HepG2 (cell line): ENCODE data around the gene EVA1A. TPM values are rescaled to one million over a fixed set of nuclear protein-coding genes. Genes with fewer than 3 reads are reported as not detected.

Experiments used
- ATAC-seq: fragments of 200-7000 bp; cut with Tn5 transposase; 3 replicates; pipeline ENCODE4 v1.9.1; 2020; ENCODE audit warnings: mild to moderate bottlenecking, moderate library complexity
- BruUV-seq: library from RNA; stranded (reverse); fragments of 400-500 nt; replicated peaks from 2 replicates; lab custom pipeline; 2021; lab: Mats Ljungman, UMichigan
- CTCF ChIA-PET: fragments of 300-600 bp; formaldehyde crosslinking; extraction: SDS; loops from one replicate; lab custom pipeline; 2021; ENCODE audit warnings: low total read pairs, inconsistent platforms, low intra/inter-chr PET ratio; lab: Yijun Ruan, JAX
- POLR2A ChIA-PET: fragments of 350-600 bp; sonication (Branson Sonifier 250); formaldehyde crosslinking; loops from one replicate; lab custom pipeline; 2020; ENCODE audit warnings: antibody characterized with exemption, inconsistent platforms; lab: Yijun Ruan, JAX
- DNase-seq: peaks from one replicate; pipeline ENCODE4 v3.0.0-alpha.2; 2015; ENCODE audit warnings: low spot score
- FAIRE-seq: peaks from 3 replicates; lab custom pipeline; 2011; peaks lifted over from hg19 to GRCh38; lab: Jason Lieb, UNC
- H2AFZ ChIP-seq: one replicate; pipeline ENCODE4 v1.6.1; 2011; ENCODE audit warnings: low read length, inconsistent platforms
- H3K27ac ChIP-seq: fragments of 300-600 bp; 3 replicates; pipeline ENCODE4 v1.8.0; 2011; ENCODE audit warnings: mixed run types, mild to moderate bottlenecking, mixed read lengths, low read length, inconsistent platforms; ENCODE audit not compliant: insufficient read depth; ENCODE audit errors: extremely low read length
- H3K27me3 ChIP-seq, 2 experiments: fragments of 200-600 bp in 1 of 2; 2 replicates in 1 of 2; 3 replicates in 1 of 2; pipeline versions ENCODE4 v1.6.0 to v1.8.0; 2011; ENCODE audit warnings: low read length in 2 of 2, mild to moderate bottlenecking in 2 of 2, moderate library complexity in 2 of 2, inconsistent platforms in 1 of 2; ENCODE audit not compliant: insufficient read depth in 2 of 2, control insufficient read depth in 1 of 2
- H3K36me3 ChIP-seq, 2 experiments: fragments of 200-600 bp in 1 of 2; replicated peaks in 1 of 2; 2 replicates in 1 of 2; 3 replicates in 1 of 2; pipeline versions ENCODE4 v1.5.1 to v1.8.0; 2011; ENCODE audit warnings: low read length in 2 of 2, inconsistent platforms in 1 of 2; ENCODE audit not compliant: insufficient read depth in 2 of 2, control insufficient read depth in 1 of 2
- H3K4me1 ChIP-seq: 2 replicates; pipeline ENCODE4 v1.5.1; 2012; ENCODE audit warnings: low read length, inconsistent platforms; ENCODE audit not compliant: insufficient read depth
- H3K4me2 ChIP-seq: 2 replicates; pipeline ENCODE4 v1.6.0; 2011; ENCODE audit warnings: low read depth, low read length, inconsistent platforms
- H3K4me3 ChIP-seq, 3 experiments: fragments of 200-600 bp in 1 of 3; sonication (generic), shearing (Covaris generic) in 1 of 3; replicated peaks in 1 of 3; 2 replicates each; pipeline ENCODE4 v1.5.1; 2011 to 2016; ENCODE audit warnings: low read length in 3 of 3, inconsistent platforms in 2 of 3, low read depth in 2 of 3, mild to moderate bottlenecking in 2 of 3, control low read depth in 1 of 3, mixed read lengths in 1 of 3; ENCODE audit not compliant: insufficient read depth in 1 of 3
- H3K79me2 ChIP-seq: one replicate; pipeline ENCODE4 v1.6.1; 2011; ENCODE audit warnings: low read length, inconsistent platforms; ENCODE audit not compliant: insufficient read depth
- H3K9ac ChIP-seq: 2 replicates; pipeline ENCODE4 v1.6.0; 2011; ENCODE audit warnings: mild to moderate bottlenecking, low read depth, low read length, inconsistent platforms; ENCODE audit not compliant: insufficient read depth
- H3K9me3 ChIP-seq: 2 replicates; pipeline ENCODE4 v1.5.1; 2012; ENCODE audit warnings: mild to moderate bottlenecking, low read length
- H4K20me1 ChIP-seq: 2 replicates; pipeline ENCODE4 v1.6.0; 2011; ENCODE audit warnings: inconsistent platforms, mild to moderate bottlenecking, low read length, moderate library complexity; ENCODE audit not compliant: insufficient read depth
- CREB1 ChIP-seq, 2 experiments: fragments of 450-650 bp in 1 of 2; IDR thresholded peaks; 2 replicates each; pipeline ENCODE4 v1.6.1; 2016 to 2017; ENCODE audit warnings: control low read depth in 1 of 2, mild to moderate bottlenecking in 1 of 2, missing compliant biosample characterization in 1 of 2, missing genetic modification characterization in 1 of 2
- ELF1 ChIP-seq: sonication (generic); formaldehyde crosslinking; IDR thresholded peaks from 2 replicates; pipeline ENCODE4 v1.4.0; 2020; ENCODE audit warnings: missing genetic modification reagents
- ZFY ChIP-seq: sonication (generic); formaldehyde crosslinking; IDR thresholded peaks from 2 replicates; pipeline ENCODE4 v1.4.0; 2020; ENCODE audit warnings: missing genetic modification reagents
- ZNF207 ChIP-seq: fragments of 450-650 bp; IDR thresholded peaks from 2 replicates; pipeline ENCODE4 v1.6.1; 2016; ENCODE audit warnings: antibody characterized with exemption, borderline replicate concordance
- ZNF672 ChIP-seq: sonication (generic); formaldehyde crosslinking; IDR thresholded peaks from 2 replicates; pipeline ENCODE4 v1.8.1; 2022; ENCODE audit warnings: missing genetic modification reagents
- WGBS: methylation state at CpG from one replicate; pipeline ENCODE4 v1.1.6; 2017; ENCODE audit warnings: low lambda C conversion rate; 5-methylcytosine and 5-hydroxymethylcytosine counted together
- in situ Hi-C: cut with HindIII; loops from 2 replicates; pipeline ENCODE4 v1.10.0; 2017; ENCODE audit warnings: low pct_unique_long_range_greater_than_20kb; ENCODE audit not compliant: extremely low pct_ligation_motif_present
- intact Hi-C: fragments of 100-400 bp; cut with micrococcal nuclease; formaldehyde crosslinking; loops from one replicate; pipeline ENCODE4 v1.10.0; 2022; ENCODE audit not compliant: unreplicated experiment
- polyA plus RNA-seq, 8 experiments: library from polyadenylated mRNA; depleted of rRNA in 3 of 8; stranded (reverse) in 7 of 8; unstranded in 1 of 8; fragments of >200 nt; fragmentation: Illumina TruSeq in 4 of 8; extraction: Trizol in 4 of 8; gene quantifications; 2 replicates each; pipeline versions ENCODE4 v1.2.1 to v1.2.3, GENCODE V29; 2011 to 2016; ENCODE audit warnings: low read depth in 4 of 8, missing spikeins in 1 of 8, mixed read lengths in 1 of 8; ENCODE audit not compliant: insufficient read depth in 1 of 8
- total RNA-seq, 5 experiments: library from RNA; depleted of rRNA; stranded (reverse); fragments of >200 nt; fragmentation: Illumina TruSeq; extraction: Trizol; gene quantifications; 2 replicates each; pipeline ENCODE4 v1.2.3, GENCODE V29; 2016; ENCODE audit warnings: low read depth in 1 of 5
- TF ChIP-seq, protein P1 (sequence below): sonication (generic); formaldehyde crosslinking; conservative IDR thresholded peaks from 2 replicates; pipeline ENCODE4 v1.4.0; 2020; ENCODE audit warnings: mild to moderate bottlenecking, missing genetic modification reagents, moderate library complexity
- TF ChIP-seq, protein P2 (sequence below): sonication (generic); formaldehyde crosslinking; IDR thresholded peaks from 2 replicates; pipeline ENCODE4 v1.8.1; 2023; ENCODE audit warnings: missing genetic modification reagents, mild to moderate bottlenecking, borderline replicate concordance
- TF ChIP-seq, protein P3 (sequence below): sonication (generic); formaldehyde crosslinking; IDR thresholded peaks from 2 replicates; pipeline ENCODE4 v1.4.0; 2020; ENCODE audit warnings: missing genetic modification reagents
- TF ChIP-seq, protein P4 (sequence below): IDR thresholded peaks from 2 replicates; pipeline ENCODE4 v1.4.0; 2020; ENCODE audit warnings: mild to moderate bottlenecking, missing genetic modification reagents
- TF ChIP-seq, protein P5 (sequence below): sonication (generic); formaldehyde crosslinking; IDR thresholded peaks from 2 replicates; pipeline ENCODE4 v1.5.0; 2020; ENCODE audit warnings: mild to moderate bottlenecking, missing genetic modification reagents

The EVA1A gene
- total and polyA plus RNA-seq, 2 of the 13 experiments (the other 11 are each of a cell fraction or from before 2014, with no cell fraction given) = 57.5 to 57.8 TPM

DNA sequence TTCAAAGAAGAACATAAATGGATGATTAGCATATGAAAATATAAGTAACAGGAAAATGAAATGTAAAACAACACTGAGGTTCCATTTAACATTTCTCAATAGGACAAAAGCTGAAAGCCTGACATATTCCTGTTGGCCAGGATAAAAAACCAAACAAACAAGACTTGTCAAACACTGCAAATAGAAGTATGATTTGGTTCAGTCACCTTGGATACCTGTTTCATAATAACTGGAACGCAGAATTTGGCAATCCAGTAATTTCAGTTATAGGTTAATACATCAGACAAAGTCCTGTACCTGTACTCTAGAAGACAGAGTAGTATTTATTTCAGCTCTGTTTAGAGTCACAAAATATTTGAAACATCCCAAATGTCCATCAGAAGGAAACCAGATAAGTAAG lies 16.5 kb upstream of the EVA1A start (continued):
- TF ChIP-seq, protein P1, sequence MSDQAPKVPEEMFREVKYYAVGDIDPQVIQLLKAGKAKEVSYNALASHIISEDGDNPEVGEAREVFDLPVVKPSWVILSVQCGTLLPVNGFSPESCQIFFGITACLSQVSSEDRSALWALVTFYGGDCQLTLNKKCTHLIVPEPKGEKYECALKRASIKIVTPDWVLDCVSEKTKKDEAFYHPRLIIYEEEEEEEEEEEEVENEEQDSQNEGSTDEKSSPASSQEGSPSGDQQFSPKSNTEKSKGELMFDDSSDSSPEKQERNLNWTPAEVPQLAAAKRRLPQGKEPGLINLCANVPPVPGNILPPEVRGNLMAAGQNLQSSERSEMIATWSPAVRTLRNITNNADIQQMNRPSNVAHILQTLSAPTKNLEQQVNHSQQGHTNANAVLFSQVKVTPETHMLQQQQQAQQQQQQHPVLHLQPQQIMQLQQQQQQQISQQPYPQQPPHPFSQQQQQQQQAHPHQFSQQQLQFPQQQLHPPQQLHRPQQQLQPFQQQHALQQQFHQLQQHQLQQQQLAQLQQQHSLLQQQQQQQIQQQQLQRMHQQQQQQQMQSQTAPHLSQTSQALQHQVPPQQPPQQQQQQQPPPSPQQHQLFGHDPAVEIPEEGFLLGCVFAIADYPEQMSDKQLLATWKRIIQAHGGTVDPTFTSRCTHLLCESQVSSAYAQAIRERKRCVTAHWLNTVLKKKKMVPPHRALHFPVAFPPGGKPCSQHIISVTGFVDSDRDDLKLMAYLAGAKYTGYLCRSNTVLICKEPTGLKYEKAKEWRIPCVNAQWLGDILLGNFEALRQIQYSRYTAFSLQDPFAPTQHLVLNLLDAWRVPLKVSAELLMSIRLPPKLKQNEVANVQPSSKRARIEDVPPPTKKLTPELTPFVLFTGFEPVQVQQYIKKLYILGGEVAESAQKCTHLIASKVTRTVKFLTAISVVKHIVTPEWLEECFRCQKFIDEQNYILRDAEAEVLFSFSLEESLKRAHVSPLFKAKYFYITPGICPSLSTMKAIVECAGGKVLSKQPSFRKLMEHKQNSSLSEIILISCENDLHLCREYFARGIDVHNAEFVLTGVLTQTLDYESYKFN = peak; percentile 67
- TF ChIP-seq, protein P2, sequence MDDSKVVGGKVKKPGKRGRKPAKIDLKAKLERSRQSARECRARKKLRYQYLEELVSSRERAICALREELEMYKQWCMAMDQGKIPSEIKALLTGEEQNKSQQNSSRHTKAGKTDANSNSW (CRISPR knock-in tag) = no peak
- no peak for TF ChIP-seq CREB1 (IDR thresholded peaks at IDR 0.05)
- TF ChIP-seq CREB1 (CRISPR knock-in tag; IDR thresholded peaks at IDR 0.05) = peak; percentile 61
- TF ChIP-seq, protein P3, sequence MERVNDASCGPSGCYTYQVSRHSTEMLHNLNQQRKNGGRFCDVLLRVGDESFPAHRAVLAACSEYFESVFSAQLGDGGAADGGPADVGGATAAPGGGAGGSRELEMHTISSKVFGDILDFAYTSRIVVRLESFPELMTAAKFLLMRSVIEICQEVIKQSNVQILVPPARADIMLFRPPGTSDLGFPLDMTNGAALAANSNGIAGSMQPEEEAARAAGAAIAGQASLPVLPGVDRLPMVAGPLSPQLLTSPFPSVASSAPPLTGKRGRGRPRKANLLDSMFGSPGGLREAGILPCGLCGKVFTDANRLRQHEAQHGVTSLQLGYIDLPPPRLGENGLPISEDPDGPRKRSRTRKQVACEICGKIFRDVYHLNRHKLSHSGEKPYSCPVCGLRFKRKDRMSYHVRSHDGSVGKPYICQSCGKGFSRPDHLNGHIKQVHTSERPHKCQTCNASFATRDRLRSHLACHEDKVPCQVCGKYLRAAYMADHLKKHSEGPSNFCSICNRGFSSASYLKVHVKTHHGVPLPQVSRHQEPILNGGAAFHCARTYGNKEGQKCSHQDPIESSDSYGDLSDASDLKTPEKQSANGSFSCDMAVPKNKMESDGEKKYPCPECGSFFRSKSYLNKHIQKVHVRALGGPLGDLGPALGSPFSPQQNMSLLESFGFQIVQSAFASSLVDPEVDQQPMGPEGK = no peak
- TF ChIP-seq, all 625 proteins: peak for 53

DNA sequence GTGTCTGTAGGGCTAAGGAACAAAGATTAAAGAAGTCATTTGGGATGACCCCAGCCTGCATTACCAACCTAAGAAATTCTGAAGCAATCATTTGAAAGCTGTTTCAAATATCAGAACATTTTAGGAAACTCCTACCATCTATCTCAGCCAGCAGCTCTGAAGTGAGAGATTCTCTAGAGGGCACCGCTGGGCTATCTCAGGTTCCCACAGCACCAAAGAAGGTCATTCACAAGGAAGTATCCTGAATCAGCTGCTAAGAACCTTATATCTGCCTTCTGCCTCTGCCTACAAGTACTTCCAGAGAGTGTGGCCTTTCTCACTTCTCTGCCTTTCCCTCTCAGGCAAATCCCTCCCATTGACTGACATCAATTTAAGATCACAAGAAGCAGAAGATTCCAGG lies 13.4 kb upstream of the EVA1A start:
- peak overlapping the region; percentile 58 for H2AFZ ChIP-seq
- H3K9ac ChIP-seq = no peak overlapping the region
- peaks cover 12% of the 10 kb centered on the region for H3K79me2 ChIP-seq
- BruUV-seq = no TSS peak
- ChIA-PET POLR2A (interaction anchor here (1.3 to 6.0 kb wide), 3 partner anchors 13 to 52 kb away, joined by 4 to 126 read pairs (median 6); partner anchors contain the start of gene EVA1A), CTCF (no interaction called here)
- DNase-seq (no peak), FAIRE-seq (no peak), ATAC-seq (no peak)
- in situ Hi-C loops = loop anchor here (5.0 kb wide), 2 partner anchors 33 to 57 kb away; no protein-coding TSS in a partner anchor
- intact Hi-C loops = no loop called here
- H3K9me3 ChIP-seq = peaks cover 4% of the 10 kb centered on the region; the same call in 1 of the 2 replicates
- no peak overlapping the region for H3K4me2 ChIP-seq
- H3K27me3 ChIP-seq = no peaks in the 10 kb centered on the region
- no peak overlapping the region for H3K4me3 ChIP-seq
- 100% methylated on average over 1 of the region's 1 CpG for WGBS
- H3K27ac ChIP-seq = no peak overlapping the region
- peaks cover 79% of the 10 kb centered on the region for H3K4me1 ChIP-seq
- H4K20me1 ChIP-seq = no peaks in the 10 kb centered on the region
- H3K36me3 ChIP-seq = no peaks in the 10 kb centered on the region
- no peak for TF ChIP-seq ZNF207
- TF ChIP-seq ELF1 (CRISPR knock-in tag) = peak; percentile 39; the same call in 1 of the 2 replicates
- TF ChIP-seq, protein P4, sequence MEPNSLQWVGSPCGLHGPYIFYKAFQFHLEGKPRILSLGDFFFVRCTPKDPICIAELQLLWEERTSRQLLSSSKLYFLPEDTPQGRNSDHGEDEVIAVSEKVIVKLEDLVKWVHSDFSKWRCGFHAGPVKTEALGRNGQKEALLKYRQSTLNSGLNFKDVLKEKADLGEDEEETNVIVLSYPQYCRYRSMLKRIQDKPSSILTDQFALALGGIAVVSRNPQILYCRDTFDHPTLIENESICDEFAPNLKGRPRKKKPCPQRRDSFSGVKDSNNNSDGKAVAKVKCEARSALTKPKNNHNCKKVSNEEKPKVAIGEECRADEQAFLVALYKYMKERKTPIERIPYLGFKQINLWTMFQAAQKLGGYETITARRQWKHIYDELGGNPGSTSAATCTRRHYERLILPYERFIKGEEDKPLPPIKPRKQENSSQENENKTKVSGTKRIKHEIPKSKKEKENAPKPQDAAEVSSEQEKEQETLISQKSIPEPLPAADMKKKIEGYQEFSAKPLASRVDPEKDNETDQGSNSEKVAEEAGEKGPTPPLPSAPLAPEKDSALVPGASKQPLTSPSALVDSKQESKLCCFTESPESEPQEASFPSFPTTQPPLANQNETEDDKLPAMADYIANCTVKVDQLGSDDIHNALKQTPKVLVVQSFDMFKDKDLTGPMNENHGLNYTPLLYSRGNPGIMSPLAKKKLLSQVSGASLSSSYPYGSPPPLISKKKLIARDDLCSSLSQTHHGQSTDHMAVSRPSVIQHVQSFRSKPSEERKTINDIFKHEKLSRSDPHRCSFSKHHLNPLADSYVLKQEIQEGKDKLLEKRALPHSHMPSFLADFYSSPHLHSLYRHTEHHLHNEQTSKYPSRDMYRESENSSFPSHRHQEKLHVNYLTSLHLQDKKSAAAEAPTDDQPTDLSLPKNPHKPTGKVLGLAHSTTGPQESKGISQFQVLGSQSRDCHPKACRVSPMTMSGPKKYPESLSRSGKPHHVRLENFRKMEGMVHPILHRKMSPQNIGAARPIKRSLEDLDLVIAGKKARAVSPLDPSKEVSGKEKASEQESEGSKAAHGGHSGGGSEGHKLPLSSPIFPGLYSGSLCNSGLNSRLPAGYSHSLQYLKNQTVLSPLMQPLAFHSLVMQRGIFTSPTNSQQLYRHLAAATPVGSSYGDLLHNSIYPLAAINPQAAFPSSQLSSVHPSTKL = 0 out of 2 replicates have a peak, but pooled peaks have one; percentile 11
- no peak for TF ChIP-seq ZFY (CRISPR knock-in tag)
- no peak for TF ChIP-seq ZNF672 (CRISPR knock-in tag)
- TF ChIP-seq, protein P5, sequence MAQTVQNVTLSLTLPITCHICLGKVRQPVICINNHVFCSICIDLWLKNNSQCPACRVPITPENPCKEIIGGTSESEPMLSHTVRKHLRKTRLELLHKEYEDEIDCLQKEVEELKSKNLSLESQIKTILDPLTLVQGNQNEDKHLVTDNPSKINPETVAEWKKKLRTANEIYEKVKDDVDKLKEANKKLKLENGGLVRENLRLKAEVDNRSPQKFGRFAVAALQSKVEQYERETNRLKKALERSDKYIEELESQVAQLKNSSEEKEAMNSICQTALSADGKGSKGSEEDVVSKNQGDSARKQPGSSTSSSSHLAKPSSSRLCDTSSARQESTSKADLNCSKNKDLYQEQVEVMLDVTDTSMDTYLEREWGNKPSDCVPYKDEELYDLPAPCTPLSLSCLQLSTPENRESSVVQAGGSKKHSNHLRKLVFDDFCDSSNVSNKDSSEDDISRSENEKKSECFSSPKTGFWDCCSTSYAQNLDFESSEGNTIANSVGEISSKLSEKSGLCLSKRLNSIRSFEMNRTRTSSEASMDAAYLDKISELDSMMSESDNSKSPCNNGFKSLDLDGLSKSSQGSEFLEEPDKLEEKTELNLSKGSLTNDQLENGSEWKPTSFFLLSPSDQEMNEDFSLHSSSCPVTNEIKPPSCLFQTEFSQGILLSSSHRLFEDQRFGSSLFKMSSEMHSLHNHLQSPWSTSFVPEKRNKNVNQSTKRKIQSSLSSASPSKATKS (CRISPR knock-in tag) = peak; percentile 49; the same call in 1 of the 2 replicates
